K562 (cell line): ENCODE measurements around the gene MTLN. TPM values are rescaled to one million over a fixed set of nuclear protein-coding genes. Genes with fewer than 3 reads are reported as not detected.
A peak's percentile ranks its signal among the peaks of the same experiment; 100 is the strongest.

ENCODE experiments used
- C11orf30 ChIP-seq: fragments of 450-650 bp; IDR thresholded peaks from 2 replicates; pipeline ENCODE4 v1.6.1; 2016; ENCODE audit warnings: low read depth, mild to moderate bottlenecking
- DACH1 ChIP-seq: fragments of 450-650 bp; IDR thresholded peaks from 2 replicates; pipeline ENCODE4 v1.6.1; 2018; ENCODE audit not compliant: partially characterized antibody
- HDAC2 ChIP-seq: fragments of 450-650 bp; IDR thresholded peaks from 2 replicates; pipeline ENCODE4 v1.6.1; 2016; ENCODE audit warnings: mild to moderate bottlenecking
- MAFF ChIP-seq: IDR thresholded peaks from 2 replicates; pipeline ENCODE4 v1.6.1; 2012; ENCODE audit warnings: low read length, improper control_type of control experiment
- NFE2 ChIP-seq: IDR thresholded peaks from 2 replicates; pipeline ENCODE4 v1.6.1; 2014; ENCODE audit warnings: antibody characterized with exemption, low read depth
- NUFIP1 ChIP-seq: fragments of 450-650 bp; IDR thresholded peaks from 2 replicates; pipeline ENCODE4 v1.6.1; 2018; ENCODE audit not compliant: partially characterized antibody
- RB1 ChIP-seq: fragments of 450-650 bp; IDR thresholded peaks from 2 replicates; pipeline ENCODE4 v1.6.1; 2017; ENCODE audit warnings: low read depth, mild to moderate bottlenecking
- RUNX1 ChIP-seq: sonication (generic); IDR thresholded peaks from 2 replicates; pipeline ENCODE4 v1.6.1; 2016; ENCODE audit warnings: antibody characterized with exemption, low read depth
- SPI1 ChIP-seq: IDR thresholded peaks from 2 replicates; pipeline ENCODE4 v1.6.1; 2011; ENCODE audit warnings: low read depth, low read length, control low read depth, borderline replicate concordance
- TAF1 ChIP-seq: IDR thresholded peaks from 2 replicates; pipeline ENCODE4 v1.6.1; 2011; ENCODE audit warnings: mild to moderate bottlenecking, low read length, moderate library complexity; ENCODE audit not compliant: insufficient read depth, control insufficient read depth, severe bottlenecking; ENCODE audit errors: extremely low read depth
- TAF9B ChIP-seq: fragments of 450-650 bp; IDR thresholded peaks from 2 replicates; pipeline ENCODE4 v1.6.1; 2018; ENCODE audit warnings: mild to moderate bottlenecking; ENCODE audit not compliant: partially characterized antibody
- TCF7L2 ChIP-seq: fragments of 150-350 bp; IDR thresholded peaks from 2 replicates; pipeline ENCODE4 v1.6.1; 2016; ENCODE audit warnings: low read depth, mild to moderate bottlenecking, low read length, moderate library complexity
- ZNF124 ChIP-seq: sonication (generic); formaldehyde crosslinking; IDR thresholded peaks from 2 replicates; pipeline ENCODE4 v1.8.1; 2022; ENCODE audit warnings: missing genetic modification reagents
- ZNF253 ChIP-seq: fragments of 250-450 bp; sonication (Bioruptor Pico); conservative IDR thresholded peaks from 2 replicates; pipeline ENCODE4 v1.6.1; 2021; ENCODE audit warnings: mild to moderate bottlenecking
- ZNF384 ChIP-seq: IDR thresholded peaks from 2 replicates; pipeline ENCODE4 v1.6.1; 2012; ENCODE audit warnings: low read depth, low read length, improper control_type of control experiment
- ZSCAN32 ChIP-seq: fragments of 450-650 bp; formaldehyde crosslinking; IDR thresholded peaks from 2 replicates; pipeline ENCODE4 v1.4.0; 2020; ENCODE audit warnings: mild to moderate bottlenecking, moderate library complexity
- polyA plus RNA-seq, 8 experiments: library from polyadenylated mRNA; depleted of rRNA in 4 of 8; stranded (reverse) in 5 of 8; unstranded in 3 of 8; fragments of >200 nt; fragmentation: Nextera tagmentation in 2 of 8; fragmentation: Illumina TruSeq in 1 of 8; extraction: Ambion mirVana in 2 of 8; extraction: Trizol in 1 of 8; gene quantifications; 2 replicates each; pipeline versions ENCODE4 v1.2.1 to v1.2.3, GENCODE V29; 2011 to 2014; ENCODE audit warnings: inconsistent platforms in 1 of 8, missing spikeins in 1 of 8
- total RNA-seq, 7 experiments: library from RNA; depleted of rRNA in 6 of 7; stranded (reverse); fragments of >200 nt in 6 of 7; fragmentation: Illumina TruSeq in 2 of 7; extraction: Trizol in 2 of 7; gene quantifications; 2 replicates each; pipeline versions ENCODE4 v1.2.1 to v1.2.3, GENCODE V29; 2011 to 2021; ENCODE audit warnings: low replicate concordance in 1 of 7
- TF ChIP-seq, protein P1 (sequence below): fragments of 450-650 bp; formaldehyde crosslinking; IDR thresholded peaks from 2 replicates; pipeline ENCODE4 v1.4.0; 2022; ENCODE audit warnings: missing genetic modification characterization
- TF ChIP-seq, protein P2 (sequence below): sonication (generic); formaldehyde crosslinking; IDR thresholded peaks from 2 replicates; pipeline ENCODE4 v1.8.1; 2023; ENCODE audit warnings: mild to moderate bottlenecking, missing genetic modification reagents

Gene MTLN
- total and polyA plus RNA-seq, 9 of the 15 experiments (the other 6 are each of a cell fraction or from before 2014, with no cell fraction given) = 7.3 to 129 (median 39.4) TPM

DNA sequence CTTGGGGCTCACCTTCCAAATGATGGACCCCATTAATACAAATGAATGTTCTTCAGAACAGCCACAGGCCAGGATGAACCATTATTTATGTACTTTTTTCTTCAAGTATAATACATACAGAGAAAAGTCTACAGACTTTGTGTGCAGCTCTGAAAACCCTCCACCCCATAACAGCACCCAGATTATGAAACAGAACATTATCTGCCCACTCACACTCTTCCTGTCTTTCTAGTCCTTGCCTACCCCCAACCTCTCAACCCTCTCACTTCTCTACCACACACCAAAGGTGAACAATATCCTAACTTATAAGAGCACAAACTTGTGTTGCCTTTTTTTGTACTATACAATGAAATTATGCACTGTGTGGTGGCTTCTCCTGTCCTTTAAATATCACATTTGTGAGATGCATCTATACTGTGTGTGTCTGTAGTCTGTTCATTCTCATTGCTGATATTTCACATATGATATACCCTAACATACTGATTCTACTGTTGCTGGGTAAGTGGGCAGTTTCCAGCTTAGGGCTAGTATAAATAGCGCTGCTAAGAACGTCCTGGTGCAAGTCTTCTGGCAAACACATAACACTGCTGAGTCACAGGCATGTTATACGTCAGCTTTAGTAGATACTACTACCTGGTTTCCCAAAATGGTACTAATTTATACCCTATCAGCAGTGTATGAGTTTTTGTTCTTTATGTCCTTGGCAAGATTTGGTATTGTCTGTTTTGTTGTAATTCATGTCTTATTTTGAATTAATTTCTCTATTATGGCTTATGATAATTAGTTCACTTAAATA lies 6.5 kb downstream of the MTLN start (continued):
- TF ChIP-seq, protein P1, sequence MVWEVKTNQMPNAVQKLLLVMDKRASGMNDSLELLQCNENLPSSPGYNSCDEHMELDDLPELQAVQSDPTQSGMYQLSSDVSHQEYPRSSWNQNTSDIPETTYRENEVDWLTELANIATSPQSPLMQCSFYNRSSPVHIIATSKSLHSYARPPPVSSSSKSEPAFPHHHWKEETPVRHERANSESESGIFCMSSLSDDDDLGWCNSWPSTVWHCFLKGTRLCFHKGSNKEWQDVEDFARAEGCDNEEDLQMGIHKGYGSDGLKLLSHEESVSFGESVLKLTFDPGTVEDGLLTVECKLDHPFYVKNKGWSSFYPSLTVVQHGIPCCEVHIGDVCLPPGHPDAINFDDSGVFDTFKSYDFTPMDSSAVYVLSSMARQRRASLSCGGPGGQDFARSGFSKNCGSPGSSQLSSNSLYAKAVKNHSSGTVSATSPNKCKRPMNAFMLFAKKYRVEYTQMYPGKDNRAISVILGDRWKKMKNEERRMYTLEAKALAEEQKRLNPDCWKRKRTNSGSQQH = no peak
- TF ChIP-seq, protein P2, sequence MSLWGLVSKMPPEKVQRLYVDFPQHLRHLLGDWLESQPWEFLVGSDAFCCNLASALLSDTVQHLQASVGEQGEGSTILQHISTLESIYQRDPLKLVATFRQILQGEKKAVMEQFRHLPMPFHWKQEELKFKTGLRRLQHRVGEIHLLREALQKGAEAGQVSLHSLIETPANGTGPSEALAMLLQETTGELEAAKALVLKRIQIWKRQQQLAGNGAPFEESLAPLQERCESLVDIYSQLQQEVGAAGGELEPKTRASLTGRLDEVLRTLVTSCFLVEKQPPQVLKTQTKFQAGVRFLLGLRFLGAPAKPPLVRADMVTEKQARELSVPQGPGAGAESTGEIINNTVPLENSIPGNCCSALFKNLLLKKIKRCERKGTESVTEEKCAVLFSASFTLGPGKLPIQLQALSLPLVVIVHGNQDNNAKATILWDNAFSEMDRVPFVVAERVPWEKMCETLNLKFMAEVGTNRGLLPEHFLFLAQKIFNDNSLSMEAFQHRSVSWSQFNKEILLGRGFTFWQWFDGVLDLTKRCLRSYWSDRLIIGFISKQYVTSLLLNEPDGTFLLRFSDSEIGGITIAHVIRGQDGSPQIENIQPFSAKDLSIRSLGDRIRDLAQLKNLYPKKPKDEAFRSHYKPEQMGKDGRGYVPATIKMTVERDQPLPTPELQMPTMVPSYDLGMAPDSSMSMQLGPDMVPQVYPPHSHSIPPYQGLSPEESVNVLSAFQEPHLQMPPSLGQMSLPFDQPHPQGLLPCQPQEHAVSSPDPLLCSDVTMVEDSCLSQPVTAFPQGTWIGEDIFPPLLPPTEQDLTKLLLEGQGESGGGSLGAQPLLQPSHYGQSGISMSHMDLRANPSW (CRISPR knock-in tag) = no peak
- no peak for TF ChIP-seq ZNF253 (CRISPR knock-in tag)
- peak; percentile 72 for TF ChIP-seq C11orf30
- no peak for TF ChIP-seq DACH1
- TF ChIP-seq NFE2 = peak; percentile 86
- no peak for TF ChIP-seq ZNF384
- peak; percentile 37; the same call in 1 of the 2 replicates for TF ChIP-seq MAFF
- TF ChIP-seq RB1 = no peak
- no peak for TF ChIP-seq NUFIP1
- no peak for TF ChIP-seq SPI1
- no peak for TF ChIP-seq HDAC2
- no peak for TF ChIP-seq TAF1
- TF ChIP-seq ZSCAN32 (CRISPR knock-in tag) = no peak
- no peak for TF ChIP-seq ZNF124
- TF ChIP-seq TAF9B = peak; percentile 13
- TF ChIP-seq RUNX1 = no peak
- no peak for TF ChIP-seq TCF7L2
